ENCODE data around the gene FAM111B. TPM values are rescaled to one million over a fixed set of nuclear protein-coding genes. Genes with fewer than 3 reads are reported as not detected.

FAM111B gene
- polyA plus RNA-seq, 1 experiment: 2.7 TPM

GRCh38 chr11:59152312-59152951, 45.4 kb downstream of the FAM111B start:
- CTCF ChIA-PET: interaction anchor here (0.6 to 1.5 kb wide), 5 partner anchors 16 to 576 kb away, joined by 3 to 4 read pairs (median 3); no protein-coding TSS in a partner anchor
- DNase-seq (ENCODE audit: low read depth, low spot score): no peak
- POLR2A ChIA-PET: no interaction called here
- Histone ChIP-seq H3K27me3 (ENCODE audit: control insufficient read depth, insufficient read depth, low read length) (no peaks in the 10 kb centered on the region), H3K4me3 (ENCODE audit: low read depth, low read length) (no peak overlapping the region), H3K9me3 (ENCODE audit: control insufficient read depth, insufficient read depth, low read length) (no peaks in the 10 kb centered on the region), H3K27ac (ENCODE audit: low read depth, low read length) (no peak overlapping the region)
- TF ChIP-seq, protein P1, sequence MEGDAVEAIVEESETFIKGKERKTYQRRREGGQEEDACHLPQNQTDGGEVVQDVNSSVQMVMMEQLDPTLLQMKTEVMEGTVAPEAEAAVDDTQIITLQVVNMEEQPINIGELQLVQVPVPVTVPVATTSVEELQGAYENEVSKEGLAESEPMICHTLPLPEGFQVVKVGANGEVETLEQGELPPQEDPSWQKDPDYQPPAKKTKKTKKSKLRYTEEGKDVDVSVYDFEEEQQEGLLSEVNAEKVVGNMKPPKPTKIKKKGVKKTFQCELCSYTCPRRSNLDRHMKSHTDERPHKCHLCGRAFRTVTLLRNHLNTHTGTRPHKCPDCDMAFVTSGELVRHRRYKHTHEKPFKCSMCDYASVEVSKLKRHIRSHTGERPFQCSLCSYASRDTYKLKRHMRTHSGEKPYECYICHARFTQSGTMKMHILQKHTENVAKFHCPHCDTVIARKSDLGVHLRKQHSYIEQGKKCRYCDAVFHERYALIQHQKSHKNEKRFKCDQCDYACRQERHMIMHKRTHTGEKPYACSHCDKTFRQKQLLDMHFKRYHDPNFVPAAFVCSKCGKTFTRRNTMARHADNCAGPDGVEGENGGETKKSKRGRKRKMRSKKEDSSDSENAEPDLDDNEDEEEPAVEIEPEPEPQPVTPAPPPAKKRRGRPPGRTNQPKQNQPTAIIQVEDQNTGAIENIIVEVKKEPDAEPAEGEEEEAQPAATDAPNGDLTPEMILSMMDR (IDR thresholded peaks at IDR 0.05; ENCODE audit: low read depth, low read length): no peak

DNA sequence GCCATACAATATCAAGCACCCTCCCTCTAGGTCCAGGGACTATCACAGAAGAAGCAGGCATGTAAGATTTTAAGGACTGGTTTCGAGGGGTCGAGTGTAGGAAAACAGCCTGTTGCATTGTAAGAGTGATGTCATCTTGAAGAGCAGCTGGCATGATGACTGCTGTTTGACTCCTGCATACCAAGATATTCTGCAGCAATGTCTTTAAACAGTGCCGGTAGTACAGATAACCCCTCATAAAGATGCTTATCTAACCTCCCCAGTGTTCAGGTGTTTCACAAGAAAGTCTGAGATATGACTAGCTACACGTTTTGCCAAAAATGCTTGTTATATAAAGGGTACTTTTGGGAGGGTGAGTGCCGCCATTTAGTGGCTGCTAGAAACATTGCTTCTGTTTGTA, 47.6 kb downstream of the FAM111B start:
- ChIA-PET CTCF (interaction anchor here (1.1 to 5.9 kb wide), 5 partner anchors 12 to 101 kb away, joined by 4 to 65 read pairs (median 4); partner anchors contain the start of genes DTX4 and FAM111A), POLR2A (no interaction called here)
- no peak for DNase-seq (ENCODE audit: low read depth, low spot score)
- Histone ChIP-seq H3K27ac (ENCODE audit: low read depth, low read length) (no peak overlapping the region), H3K27me3 (ENCODE audit: control insufficient read depth, insufficient read depth, low read length) (no peaks in the 10 kb centered on the region), H3K9me3 (ENCODE audit: control insufficient read depth, insufficient read depth, low read length) (no peaks in the 10 kb centered on the region), H3K4me3 (ENCODE audit: low read depth, low read length) (no peak overlapping the region)
- TF ChIP-seq, protein P1 (IDR thresholded peaks at IDR 0.05; ENCODE audit: low read depth, low read length): no peak

- no peak for DNase-seq (ENCODE audit: low read depth, low spot score)
- Histone ChIP-seq H3K4me3 (ENCODE audit: low read depth, low read length) (no peak overlapping the region), H3K9me3 (ENCODE audit: control insufficient read depth, insufficient read depth, low read length) (no peaks in the 10 kb centered on the region), H3K27ac (ENCODE audit: low read depth, low read length) (no peak overlapping the region), H3K27me3 (ENCODE audit: control insufficient read depth, insufficient read depth, low read length) (peaks cover 8% of the 10 kb centered on the region)
- ChIA-PET POLR2A (no interaction called here), CTCF (interaction anchor here (0.9 to 5.9 kb wide), 22 partner anchors 9 to 272 kb away, joined by 3 to 143 read pairs (median 9); partner anchors contain the start of genes DTX4, FAM111A and FAM111B)
- TF ChIP-seq, protein P1 (IDR thresholded peaks at IDR 0.05; ENCODE audit: low read depth, low read length): no peak
Observed at GRCh38 chr11:59157433-59157832, 50.4 kb downstream of the FAM111B start.

- POLR2A ChIA-PET: interaction anchor here (1.3 to 1.5 kb wide), 3 partner anchors 14 to 52 kb away, joined by 3 to 8 read pairs (median 4); partner anchors contain the start of genes FAM111A and FAM111B
- Histone ChIP-seq H3K4me3 (ENCODE audit: low read depth, low read length) (no peak overlapping the region), H3K27ac (ENCODE audit: low read depth, low read length) (no peak overlapping the region), H3K9me3 (ENCODE audit: control insufficient read depth, insufficient read depth, low read length) (no peaks in the 10 kb centered on the region), H3K27me3 (ENCODE audit: control insufficient read depth, insufficient read depth, low read length) (peaks cover 8% of the 10 kb centered on the region)
- DNase-seq (ENCODE audit: low read depth, low spot score): peak; percentile 37
- TF ChIP-seq, protein P1 (IDR thresholded peaks at IDR 0.05; ENCODE audit: low read depth, low read length): peak; percentile 85
- CTCF ChIA-PET: interaction anchor here (0.6 to 5.9 kb wide), 63 partner anchors 8 to 1321 kb away, joined by 3 to 143 read pairs (median 4); partner anchors contain the start of genes DTX4, FAM111A and FAM111B
Observed at GRCh38 chr11:59158206-59159068, 51.4 kb downstream of the FAM111B start.

All from AG04450 (cell line).